ENCODE measurements around the gene TRRAP. TPM values are rescaled to one million over a fixed set of nuclear protein-coding genes. Genes with fewer than 3 reads are reported as not detected.

The TRRAP gene
- total RNA-seq: 10 to 100 TPM; 59.1 to 72.3 (median 66.8) TPM
- 1 to 10 TPM; 3.2 to 7.7 TPM for polyA plus RNA-seq
- total RNA-seq: 225 reads per million, percentile 94 among the genes with 10 or more reads in this experiment

- Mint-ChIP-seq H3K36me3 (peaks cover 0 to 12% (median 4%) of the 10 kb centered on the region in 5 donors), H3K9me3 (peaks cover 0 to 5% (median 0%) of the 10 kb centered on the region in 11 donors), H3K27me3 (peaks cover 0 to 3% (median 0%) of the 10 kb centered on the region in 5 donors), H3K4me1 (peaks cover 0 to 37% (median 26%) of the 10 kb centered on the region in 7 donors), H3K27ac (peak within 1 kb of the TSS; percentile 87 to 98 (median 94)), H3K4me3 (peak within 1 kb of the TSS; percentile 90 to 99 (median 95))
- intact Hi-C loops (cut with micrococcal nuclease): loop anchor here (1.0 to 10.0 kb wide), 12 partner anchors 264 to 1762 kb away; partner anchors contain the start of genes BRI3 (in 2 of the 2), SDHAF3 (in 2 of the 2), ARPC1A (in 1 of the 2) and ASNS (in 1 of the 2)
- peaks cover 9 to 14% of the 10 kb centered on the region in 2 donors for H3K4me1 ChIP-seq (ENCODE audit: control insufficient read depth in 2 of 2, insufficient read depth in 2 of 2, low read length in 2 of 2)
- peak within 1 kb of the TSS; percentile 88 for H3K27ac ChIP-seq (ENCODE audit: low read depth, low read length)
- no peaks in the 10 kb centered on the region for H3K27me3 ChIP-seq (ENCODE audit: control insufficient read depth in 2 of 2, insufficient read depth in 2 of 2, low read length in 2 of 2)
- H3K4me3 ChIP-seq (ENCODE audit: low read length): peak within 1 kb of the TSS; percentile 95
- peak; percentile 63 to 87 (median 82) for DNase-seq
- peak; percentile 82 for ATAC-seq
- ChIA-PET CTCF (interaction anchor here (0.5 kb wide), 1 partner anchor 713 kb away, joined by 3 read pairs; no protein-coding TSS in a partner anchor), POLR2A (interaction anchor here (0.6 to 1.6 kb wide), 4 partner anchors 9 to 1966 kb away, joined by 3 to 7 read pairs (median 6); no protein-coding TSS in a partner anchor)
- peaks cover 6 to 28% (median 10%) of the 10 kb centered on the region in 3 experiments for H3K36me3 ChIP-seq (ENCODE audit: control insufficient read depth in 2 of 3, insufficient read depth in 3 of 3, low read length in 3 of 3)
- no peaks in the 10 kb centered on the region for H3K9me3 ChIP-seq (ENCODE audit: control insufficient read depth in 2 of 3, low read length in 3 of 3)
These were observed at the start of gene TRRAP for GRCh38 chr7:98878365-98879197. Gene TRRAP, plus strand, starts transcription at chr7:98878532. Its CDS starts 2,619 bp downstream, at chr7:98881151.

DNA sequence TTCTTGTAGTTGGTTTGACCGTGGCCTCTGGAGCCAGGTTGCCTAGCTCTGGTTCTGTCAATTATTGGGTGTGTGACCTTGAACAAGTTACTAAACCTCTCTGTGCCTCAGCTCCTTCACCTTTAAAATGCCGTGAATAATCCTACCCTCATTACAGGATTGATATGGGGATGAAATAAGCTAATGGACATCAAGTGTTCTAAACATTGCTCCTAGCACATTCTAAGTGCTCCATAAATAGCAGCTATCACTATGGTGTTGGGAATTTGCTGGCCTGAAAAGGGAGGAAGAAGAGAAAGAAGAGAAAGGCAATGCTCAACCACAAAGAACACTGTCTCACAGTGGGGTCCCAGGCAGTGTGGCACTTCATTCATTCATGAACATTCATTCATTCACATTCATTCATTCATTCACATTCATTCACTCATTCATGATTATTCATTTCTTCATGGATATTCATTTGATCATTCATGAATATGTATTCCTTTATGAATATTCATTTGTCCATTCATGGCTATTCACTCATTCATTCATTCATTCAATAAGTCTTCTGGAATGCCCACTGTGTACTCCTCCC is 47.3 kb upstream of the TRRAP start:
- ATAC-seq (no peak), DNase-seq (no peak)
- Histone ChIP-seq H3K27ac (ENCODE audit: low read depth, low read length) (no peak overlapping the region), H3K27me3 (ENCODE audit: control insufficient read depth in 2 of 2, insufficient read depth in 2 of 2, low read length in 2 of 2) (no peaks in the 10 kb centered on the region), H3K4me1 (ENCODE audit: control insufficient read depth in 2 of 2, insufficient read depth in 2 of 2, low read length in 2 of 2) (no peaks in the 10 kb centered on the region), H3K9me3 (ENCODE audit: control insufficient read depth in 2 of 3, low read length in 3 of 3) (no peaks in the 10 kb centered on the region), H3K4me3 (ENCODE audit: low read length) (no peak overlapping the region), H3K36me3 (ENCODE audit: control insufficient read depth in 2 of 3, insufficient read depth in 3 of 3, low read length in 3 of 3) (no peaks in the 10 kb centered on the region)
- intact Hi-C loops (cut with micrococcal nuclease): no loop called here
- Mint-ChIP-seq H3K4me1 (peaks cover 0 to 2% (median 0%) of the 10 kb centered on the region in 7 donors), H3K9me3 (peaks cover 0 to 2% (median 0%) of the 10 kb centered on the region in 11 donors), H3K27ac (no peak overlapping the region), H3K4me3 (no peak overlapping the region), H3K36me3 (no peaks in the 10 kb centered on the region), H3K27me3 (peaks cover 0 to 8% (median 0%) of the 10 kb centered on the region in 5 donors)
- CTCF ChIA-PET: interaction anchor here (1.0 to 2.9 kb wide), 2 partner anchors 10 to 12 kb away, joined by 3 to 11 read pairs; no protein-coding TSS in a partner anchor
- POLR2A ChIA-PET: no interaction called here

DNA sequence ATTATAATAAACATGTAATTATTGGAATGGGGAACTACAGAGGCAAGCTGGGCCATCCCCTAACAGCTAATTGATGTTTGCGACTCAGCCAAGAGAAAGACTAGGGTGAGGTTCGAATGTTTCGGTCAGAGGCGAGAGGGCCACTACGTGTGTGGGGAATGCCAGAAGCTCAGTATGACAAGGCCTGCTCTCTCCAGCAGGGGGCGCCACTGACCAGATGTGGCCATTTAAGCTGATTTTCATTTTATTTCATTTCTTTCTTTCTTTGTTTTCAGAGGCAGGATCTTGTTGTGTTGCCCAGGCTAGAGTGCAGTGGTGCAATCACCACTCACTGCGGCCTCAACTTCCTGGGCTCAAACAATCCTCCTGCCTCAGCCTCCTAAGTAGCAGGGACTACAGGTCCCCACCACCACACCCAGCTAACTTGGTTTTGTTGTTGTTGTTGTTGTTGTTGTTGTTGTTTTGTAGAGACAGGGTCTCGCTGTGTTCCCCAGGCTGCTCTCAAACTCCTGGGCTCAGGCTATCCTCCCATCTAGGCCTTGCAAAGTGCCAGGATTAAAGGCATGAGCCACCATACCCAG is 46.6 kb upstream of the TRRAP start:
- DNase-seq (peak in 3 of 9 donors; percentile 14 to 43 (median 15)), ATAC-seq (no peak)
- Histone ChIP-seq H3K27ac (ENCODE audit: low read depth, low read length) (no peak overlapping the region), H3K36me3 (ENCODE audit: control insufficient read depth in 2 of 3, insufficient read depth in 3 of 3, low read length in 3 of 3) (no peaks in the 10 kb centered on the region), H3K4me3 (ENCODE audit: low read length) (no peak overlapping the region), H3K4me1 (ENCODE audit: control insufficient read depth in 2 of 2, insufficient read depth in 2 of 2, low read length in 2 of 2) (no peaks in the 10 kb centered on the region), H3K9me3 (ENCODE audit: control insufficient read depth in 2 of 3, low read length in 3 of 3) (no peaks in the 10 kb centered on the region), H3K27me3 (ENCODE audit: control insufficient read depth in 2 of 2, insufficient read depth in 2 of 2, low read length in 2 of 2) (no peaks in the 10 kb centered on the region)
- no peaks in the 10 kb centered on the region for H3K36me3 Mint-ChIP-seq
- intact Hi-C loops (cut with micrococcal nuclease): no loop called here
- peaks cover 0 to 8% (median 0%) of the 10 kb centered on the region in 5 donors for H3K27me3 Mint-ChIP-seq
- no peak overlapping the region for H3K27ac Mint-ChIP-seq
- H3K4me3 Mint-ChIP-seq: no peak overlapping the region
- H3K9me3 Mint-ChIP-seq: peaks cover 0 to 2% (median 0%) of the 10 kb centered on the region in 11 donors
- ChIA-PET POLR2A (no interaction called here), CTCF (interaction anchor here (1.0 to 2.9 kb wide), 2 partner anchors 9 to 11 kb away, joined by 3 to 11 read pairs; no protein-coding TSS in a partner anchor)
- H3K4me1 Mint-ChIP-seq: peaks cover 0 to 2% (median 0%) of the 10 kb centered on the region in 7 donors

DNA sequence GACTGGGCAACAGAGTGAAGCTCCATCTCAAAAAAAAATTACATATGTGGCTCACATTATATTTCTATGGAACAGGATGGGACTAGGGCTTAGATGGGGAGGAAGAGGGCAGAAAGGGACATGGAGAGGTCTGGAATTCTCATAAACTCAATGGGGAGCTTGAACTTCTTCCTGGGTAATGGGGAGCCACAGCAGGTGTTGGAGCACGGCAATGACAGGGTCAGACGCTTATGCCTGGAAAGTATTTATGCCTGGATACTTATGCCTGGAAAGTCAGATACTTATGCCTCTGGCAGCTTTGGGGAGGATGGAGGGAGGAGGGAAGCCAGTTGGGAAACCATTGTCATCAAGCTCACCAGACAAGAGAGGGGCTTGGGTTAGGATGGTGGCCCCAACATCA is 45.3 kb upstream of the TRRAP start:
- H3K4me3 ChIP-seq (ENCODE audit: low read length): no peak overlapping the region
- no peak overlapping the region for H3K27ac Mint-ChIP-seq
- no peaks in the 10 kb centered on the region for H3K27me3 ChIP-seq (ENCODE audit: control insufficient read depth in 2 of 2, insufficient read depth in 2 of 2, low read length in 2 of 2)
- H3K36me3 Mint-ChIP-seq: no peaks in the 10 kb centered on the region
- no peaks in the 10 kb centered on the region for H3K36me3 ChIP-seq (ENCODE audit: control insufficient read depth in 2 of 3, insufficient read depth in 3 of 3, low read length in 3 of 3)
- H3K4me3 Mint-ChIP-seq: no peak overlapping the region
- H3K4me1 ChIP-seq (ENCODE audit: control insufficient read depth in 2 of 2, insufficient read depth in 2 of 2, low read length in 2 of 2): no peaks in the 10 kb centered on the region
- DNase-seq (no peak), ATAC-seq (no peak)
- H3K4me1 Mint-ChIP-seq: no peaks in the 10 kb centered on the region
- intact Hi-C loops (cut with micrococcal nuclease): no loop called here
- no peaks in the 10 kb centered on the region for H3K9me3 ChIP-seq (ENCODE audit: control insufficient read depth in 2 of 3, low read length in 3 of 3)
- H3K9me3 Mint-ChIP-seq: no peaks in the 10 kb centered on the region
- ChIA-PET CTCF (interaction anchor here (0.7 to 2.9 kb wide), 2 partner anchors 8 to 418 kb away, joined by 4 to 11 read pairs; no protein-coding TSS in a partner anchor), POLR2A (no interaction called here)
- H3K27ac ChIP-seq (ENCODE audit: low read depth, low read length): no peak overlapping the region
- H3K27me3 Mint-ChIP-seq: peaks cover 0 to 9% (median 0%) of the 10 kb centered on the region in 5 donors

DNA sequence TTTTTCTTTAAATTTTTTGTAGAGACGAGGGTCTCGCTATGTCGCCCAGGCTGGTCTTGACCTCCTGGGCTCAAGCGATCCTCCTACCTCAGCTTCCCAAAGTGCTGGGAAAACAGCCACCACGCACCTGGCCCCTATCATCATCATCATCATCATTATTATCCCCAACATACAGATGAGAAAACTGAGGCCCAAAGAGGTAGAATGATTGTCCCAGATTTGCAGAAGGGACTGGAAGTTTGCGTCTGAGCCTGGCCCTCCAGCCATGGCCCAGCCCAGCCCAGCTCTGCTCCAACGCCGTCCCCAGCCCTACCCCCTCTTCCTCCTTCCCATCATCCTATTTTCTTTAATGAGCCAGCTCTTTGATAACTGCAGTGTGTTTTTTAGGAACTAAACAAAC is 43.4 kb upstream of the TRRAP start:
- H3K9me3 Mint-ChIP-seq: no peaks in the 10 kb centered on the region
- Histone ChIP-seq H3K27ac (ENCODE audit: low read depth, low read length) (no peak overlapping the region), H3K36me3 (ENCODE audit: control insufficient read depth in 2 of 3, insufficient read depth in 3 of 3, low read length in 3 of 3) (no peaks in the 10 kb centered on the region), H3K9me3 (ENCODE audit: control insufficient read depth in 2 of 3, low read length in 3 of 3) (no peaks in the 10 kb centered on the region), H3K27me3 (ENCODE audit: control insufficient read depth in 2 of 2, insufficient read depth in 2 of 2, low read length in 2 of 2) (no peaks in the 10 kb centered on the region), H3K4me3 (ENCODE audit: low read length) (no peak overlapping the region), H3K4me1 (ENCODE audit: control insufficient read depth in 2 of 2, insufficient read depth in 2 of 2, low read length in 2 of 2) (no peaks in the 10 kb centered on the region)
- no peaks in the 10 kb centered on the region for H3K36me3 Mint-ChIP-seq
- ChIA-PET POLR2A (no interaction called here), CTCF (interaction anchor here (0.5 kb wide), 1 partner anchor 399 kb away, joined by 3 read pairs; no protein-coding TSS in a partner anchor)
- ATAC-seq: no peak
- no peaks in the 10 kb centered on the region for H3K4me1 Mint-ChIP-seq
- H3K27ac Mint-ChIP-seq: no peak overlapping the region
- H3K4me3 Mint-ChIP-seq: no peak overlapping the region
- intact Hi-C loops (cut with micrococcal nuclease): no loop called here
- no peak for DNase-seq
- peaks cover 0 to 19% (median 4%) of the 10 kb centered on the region in 5 donors for H3K27me3 Mint-ChIP-seq

GRCh38 chr7:98836811-98837629 is 41.3 kb upstream of the TRRAP start:
- Histone ChIP-seq H3K4me1 (ENCODE audit: control insufficient read depth in 2 of 2, insufficient read depth in 2 of 2, low read length in 2 of 2) (no peaks in the 10 kb centered on the region), H3K27me3 (ENCODE audit: control insufficient read depth in 2 of 2, insufficient read depth in 2 of 2, low read length in 2 of 2) (no peaks in the 10 kb centered on the region), H3K36me3 (ENCODE audit: control insufficient read depth in 2 of 3, insufficient read depth in 3 of 3, low read length in 3 of 3) (no peaks in the 10 kb centered on the region), H3K9me3 (ENCODE audit: control insufficient read depth in 2 of 3, low read length in 3 of 3) (no peaks in the 10 kb centered on the region), H3K27ac (ENCODE audit: low read depth, low read length) (no peak overlapping the region), H3K4me3 (ENCODE audit: low read length) (no peak overlapping the region)
- DNase-seq (no peak), ATAC-seq (no peak)
- Mint-ChIP-seq H3K9me3 (no peaks in the 10 kb centered on the region), H3K36me3 (no peaks in the 10 kb centered on the region), H3K27ac (no peak overlapping the region), H3K4me1 (no peaks in the 10 kb centered on the region), H3K27me3 (peaks cover 0 to 20% (median 4%) of the 10 kb centered on the region in 5 donors), H3K4me3 (no peak overlapping the region)
- ChIA-PET POLR2A (no interaction called here), CTCF (no interaction called here)
- intact Hi-C loops (cut with micrococcal nuclease): no loop called here

Data from naive thymus-derived CD4-positive, alpha-beta T cell (primary cell).